Ovary (tissue), 3 donors: ENCODE data around the gene HDAC7.

Source experiments
- EP300 ChIP-seq: sonication (generic); formaldehyde crosslinking; IDR thresholded peaks from one replicate; pipeline ENCODE4 v1.6.1; 2017; ENCODE audit warnings: antibody characterized with exemption
- POLR2A ChIP-seq: fragments of 450-650 bp; IDR thresholded peaks from one replicate; pipeline ENCODE4 v1.6.1; 2017; ENCODE audit warnings: antibody characterized with exemption, mild to moderate bottlenecking, moderate library complexity
- TF ChIP-seq, protein P1 (sequence below), 3 donors: fragments of 450-650 bp in 2 of 3; fragments of 200-600 bp in 1 of 3; IDR thresholded peaks; one replicate each; pipeline versions ENCODE4 v1.5.1 to v1.8.0; 2016 to 2022; ENCODE audit warnings: antibody characterized with exemption in 3 of 3, mild to moderate bottlenecking in 1 of 3
- donor health status: DM: no; HTN: no; CAD: no.

- TF ChIP-seq, protein P1, sequence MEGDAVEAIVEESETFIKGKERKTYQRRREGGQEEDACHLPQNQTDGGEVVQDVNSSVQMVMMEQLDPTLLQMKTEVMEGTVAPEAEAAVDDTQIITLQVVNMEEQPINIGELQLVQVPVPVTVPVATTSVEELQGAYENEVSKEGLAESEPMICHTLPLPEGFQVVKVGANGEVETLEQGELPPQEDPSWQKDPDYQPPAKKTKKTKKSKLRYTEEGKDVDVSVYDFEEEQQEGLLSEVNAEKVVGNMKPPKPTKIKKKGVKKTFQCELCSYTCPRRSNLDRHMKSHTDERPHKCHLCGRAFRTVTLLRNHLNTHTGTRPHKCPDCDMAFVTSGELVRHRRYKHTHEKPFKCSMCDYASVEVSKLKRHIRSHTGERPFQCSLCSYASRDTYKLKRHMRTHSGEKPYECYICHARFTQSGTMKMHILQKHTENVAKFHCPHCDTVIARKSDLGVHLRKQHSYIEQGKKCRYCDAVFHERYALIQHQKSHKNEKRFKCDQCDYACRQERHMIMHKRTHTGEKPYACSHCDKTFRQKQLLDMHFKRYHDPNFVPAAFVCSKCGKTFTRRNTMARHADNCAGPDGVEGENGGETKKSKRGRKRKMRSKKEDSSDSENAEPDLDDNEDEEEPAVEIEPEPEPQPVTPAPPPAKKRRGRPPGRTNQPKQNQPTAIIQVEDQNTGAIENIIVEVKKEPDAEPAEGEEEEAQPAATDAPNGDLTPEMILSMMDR (IDR thresholded peaks at IDR 0.05): no peak
- TF ChIP-seq EP300: no peak
- TF ChIP-seq POLR2A: no peak
These were observed 48.4 kb downstream of the HDAC7 start for GRCh38 chr12:47771304-47771703.
